ENCODE data around the gene BCAP31.
A peak's percentile ranks its signal among the peaks of the same experiment; 100 is the strongest.

- TF ChIP-seq CTCF (IDR thresholded peaks at IDR 0.05; ENCODE audit: insufficient read depth, low read length) (peak; percentile 17), POLR2AphosphoS5 (IDR thresholded peaks at IDR 0.05; ENCODE audit: low read depth) (no peak), SPI1 (IDR thresholded peaks at IDR 0.05; ENCODE audit: borderline replicate concordance, low read depth) (no peak), GABPA (IDR thresholded peaks at IDR 0.05; ENCODE audit: low read depth) (no peak), REST (IDR thresholded peaks at IDR 0.05; ENCODE audit: insufficient replicate concordance, low read depth) (no peak)
Measured at GRCh38 chrX:153708415-153708814, 15.8 kb downstream of the BCAP31 start.

All from HL-60 (cell line).